ENCODE measurements around the gene CIB1. TPM values are rescaled to one million over a fixed set of nuclear protein-coding genes. Genes with fewer than 3 reads are reported as not detected.
"Not testable (repeated sequence)": the region's sequence is repeated elsewhere in the genome, so short reads cannot be mapped to it uniquely, and the experiment has no call there.

The CIB1 gene
- total RNA-seq, 1 donor from 2014 or later = 19.8 TPM

GRCh38 chr15:90262426-90262825 is 28.7 kb upstream of the CIB1 start:
- H3K27me3 Mint-ChIP-seq (ENCODE audit: unreplicated experiment) = peaks cover 12% of the 10 kb centered on the region
- DNase-seq (ENCODE audit: low spot score) = no peak
- peaks cover 4% of the 10 kb centered on the region for H3K36me3 Mint-ChIP-seq (ENCODE audit: low read depth, unreplicated experiment)
- peaks cover 27% of the 10 kb centered on the region for H3K4me1 Mint-ChIP-seq (ENCODE audit: unreplicated experiment)
- no peak overlapping the region for H3K4me3 Mint-ChIP-seq (ENCODE audit: unreplicated experiment)
- H3K27ac Mint-ChIP-seq (ENCODE audit: unreplicated experiment) = no peak overlapping the region
- no peaks in the 10 kb centered on the region for H3K9me3 Mint-ChIP-seq (ENCODE audit: unreplicated experiment)
- TF ChIP-seq CTCF (IDR thresholded peaks at IDR 0.05; ENCODE audit: unreplicated experiment) = no peak

GRCh38 chr15:90261811-90262210 is 28.1 kb upstream of the CIB1 start:
- Mint-ChIP-seq H3K36me3 (ENCODE audit: low read depth, unreplicated experiment) (peaks cover 4% of the 10 kb centered on the region), H3K27me3 (ENCODE audit: unreplicated experiment) (peaks cover 12% of the 10 kb centered on the region), H3K4me3 (ENCODE audit: unreplicated experiment) (no peak overlapping the region)

GRCh38 chr15:90260731-90261130 is 27.0 kb upstream of the CIB1 start:
- not testable (repeated sequence) for DNase-seq (ENCODE audit: low spot score); H3K4me3 Mint-ChIP-seq (ENCODE audit: unreplicated experiment); H3K27me3 Mint-ChIP-seq (ENCODE audit: unreplicated experiment); H3K9me3 Mint-ChIP-seq (ENCODE audit: unreplicated experiment); H3K36me3 Mint-ChIP-seq (ENCODE audit: low read depth, unreplicated experiment); H3K27ac Mint-ChIP-seq (ENCODE audit: unreplicated experiment)
- peaks cover 21% of the 10 kb centered on the region for H3K4me1 Mint-ChIP-seq (ENCODE audit: unreplicated experiment)

More at GRCh38 chr15:90261811-90262210, 28.1 kb upstream of the CIB1 start:
- no peak for DNase-seq (ENCODE audit: low spot score)
- peaks cover 22% of the 10 kb centered on the region for H3K4me1 Mint-ChIP-seq (ENCODE audit: unreplicated experiment)
- no peak for TF ChIP-seq CTCF (IDR thresholded peaks at IDR 0.05; ENCODE audit: unreplicated experiment)
- no peaks in the 10 kb centered on the region for H3K9me3 Mint-ChIP-seq (ENCODE audit: unreplicated experiment)
- H3K27ac Mint-ChIP-seq (ENCODE audit: unreplicated experiment) = no peak overlapping the region

- H3K9me3 Mint-ChIP-seq (ENCODE audit: unreplicated experiment) = no peaks in the 10 kb centered on the region
- no peak for TF ChIP-seq CTCF (IDR thresholded peaks at IDR 0.05; ENCODE audit: unreplicated experiment)
- H3K4me3 Mint-ChIP-seq (ENCODE audit: unreplicated experiment) = no peak overlapping the region
- no peak for DNase-seq (ENCODE audit: low spot score)
- H3K4me1 Mint-ChIP-seq (ENCODE audit: unreplicated experiment) = peaks cover 23% of the 10 kb centered on the region
- no peak overlapping the region for H3K27ac Mint-ChIP-seq (ENCODE audit: unreplicated experiment)
- peaks cover 5% of the 10 kb centered on the region for H3K27me3 Mint-ChIP-seq (ENCODE audit: unreplicated experiment)
- H3K36me3 Mint-ChIP-seq (ENCODE audit: low read depth, unreplicated experiment) = no peaks in the 10 kb centered on the region
These were observed 25.8 kb upstream of the CIB1 start for GRCh38 chr15:90259524-90259923.

GRCh38 chr15:90257776-90258175 is 24.0 kb upstream of the CIB1 start:
- no peak for TF ChIP-seq CTCF (IDR thresholded peaks at IDR 0.05; ENCODE audit: unreplicated experiment)
- no peaks in the 10 kb centered on the region for H3K9me3 Mint-ChIP-seq (ENCODE audit: unreplicated experiment)
- peaks cover 17% of the 10 kb centered on the region for H3K4me1 Mint-ChIP-seq (ENCODE audit: unreplicated experiment)
- no peak for DNase-seq (ENCODE audit: low spot score)
- H3K27me3 Mint-ChIP-seq (ENCODE audit: unreplicated experiment) = peaks cover 3% of the 10 kb centered on the region
- no peaks in the 10 kb centered on the region for H3K36me3 Mint-ChIP-seq (ENCODE audit: low read depth, unreplicated experiment)
- H3K27ac Mint-ChIP-seq (ENCODE audit: unreplicated experiment) = no peak overlapping the region
- peak overlapping the region; percentile 63 for H3K4me3 Mint-ChIP-seq (ENCODE audit: unreplicated experiment)

Data from endothelial cell (in vitro differentiated cells).